Loucy (cell line): ENCODE data around the gene RAB14.

Source experiments
- EZH2phosphoT487 ChIP-seq: fragments of 200-600 bp; IDR thresholded peaks from 2 replicates; pipeline ENCODE4 v1.6.1; 2018; ENCODE audit warnings: antibody characterized with exemption, mild to moderate bottlenecking, moderate library complexity, borderline replicate concordance
- TF ChIP-seq, protein P1 (sequence below): fragments of 200-600 bp; sonication (generic); conservative IDR thresholded peaks from 2 replicates; pipeline ENCODE4 v1.5.1; 2014; ENCODE audit warnings: mild to moderate bottlenecking, antibody characterized with exemption, low read length

DNA sequence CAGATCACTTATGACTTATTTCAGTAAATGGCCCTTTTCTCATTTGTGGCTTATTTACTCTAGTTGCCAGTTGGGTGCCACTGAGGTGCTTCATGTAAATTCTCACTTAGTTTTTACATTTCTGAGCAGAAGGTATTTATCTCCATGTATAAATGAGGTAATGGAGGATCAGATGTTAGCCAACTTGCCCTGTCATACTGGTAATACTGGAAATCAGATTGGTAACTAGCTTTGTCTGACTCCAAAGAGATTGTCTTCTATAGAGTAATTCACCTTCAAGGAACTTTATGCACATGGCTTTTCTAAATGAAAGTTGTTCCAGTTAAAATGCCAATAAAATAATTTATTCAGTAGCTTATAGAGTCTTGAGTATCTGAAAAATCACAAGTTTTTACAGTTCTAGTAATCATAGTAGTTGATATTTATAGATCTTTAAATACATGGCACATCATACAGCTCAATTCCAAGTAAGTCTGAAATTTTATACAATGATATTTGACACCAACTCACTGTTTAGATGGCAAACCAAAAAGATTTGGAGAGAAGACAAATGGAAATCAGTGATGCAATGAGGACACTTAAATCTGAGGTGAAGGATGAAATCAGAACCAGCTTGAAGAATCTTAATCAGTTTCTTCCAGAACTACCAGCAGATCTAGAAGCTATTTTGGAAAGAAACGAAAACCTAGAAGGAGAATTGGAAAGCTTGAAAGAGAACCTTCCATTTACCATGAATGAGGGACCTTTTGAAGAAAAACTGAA, 28.8 kb downstream of the RAB14 start:
- TF ChIP-seq, protein P1, sequence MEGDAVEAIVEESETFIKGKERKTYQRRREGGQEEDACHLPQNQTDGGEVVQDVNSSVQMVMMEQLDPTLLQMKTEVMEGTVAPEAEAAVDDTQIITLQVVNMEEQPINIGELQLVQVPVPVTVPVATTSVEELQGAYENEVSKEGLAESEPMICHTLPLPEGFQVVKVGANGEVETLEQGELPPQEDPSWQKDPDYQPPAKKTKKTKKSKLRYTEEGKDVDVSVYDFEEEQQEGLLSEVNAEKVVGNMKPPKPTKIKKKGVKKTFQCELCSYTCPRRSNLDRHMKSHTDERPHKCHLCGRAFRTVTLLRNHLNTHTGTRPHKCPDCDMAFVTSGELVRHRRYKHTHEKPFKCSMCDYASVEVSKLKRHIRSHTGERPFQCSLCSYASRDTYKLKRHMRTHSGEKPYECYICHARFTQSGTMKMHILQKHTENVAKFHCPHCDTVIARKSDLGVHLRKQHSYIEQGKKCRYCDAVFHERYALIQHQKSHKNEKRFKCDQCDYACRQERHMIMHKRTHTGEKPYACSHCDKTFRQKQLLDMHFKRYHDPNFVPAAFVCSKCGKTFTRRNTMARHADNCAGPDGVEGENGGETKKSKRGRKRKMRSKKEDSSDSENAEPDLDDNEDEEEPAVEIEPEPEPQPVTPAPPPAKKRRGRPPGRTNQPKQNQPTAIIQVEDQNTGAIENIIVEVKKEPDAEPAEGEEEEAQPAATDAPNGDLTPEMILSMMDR, result no peak
- TF ChIP-seq EZH2phosphoT487, result no peak
